Activated naive CD4-positive, alpha-beta T cell treated with anti-CD3 and anti-CD28 coated beads, Interleukin-2, amount 10 ng/mL, durations not matched to agents 7 days and 5 days (primary cell): ENCODE measurements around the gene GPATCH11.

Experiments
- CTCF ChIA-PET: fragments of 350-600 bp; sonication (Branson Sonifier 250); formaldehyde crosslinking; loops from one replicate; lab custom pipeline; 2021; ENCODE audit warnings: antibody characterized with exemption; lab: Charles Lee
- DNase-seq: peaks from one replicate; pipeline ENCODE4 v3.0.0-alpha.2; 2020
- H3K27ac Mint-ChIP-seq: one replicate; pipeline ENCODE4 v1.8.0; 2021; ENCODE audit warnings: mild to moderate bottlenecking, moderate library complexity, mixed read lengths
- H3K27me3 Mint-ChIP-seq: one replicate; pipeline ENCODE4 v1.8.0; 2021; ENCODE audit warnings: mild to moderate bottlenecking, mixed read lengths
- H3K36me3 Mint-ChIP-seq: one replicate; pipeline ENCODE4 v1.8.0; 2021; ENCODE audit warnings: mixed read lengths
- H3K4me1 Mint-ChIP-seq: one replicate; pipeline ENCODE4 v1.8.0; 2021; ENCODE audit warnings: mixed read lengths
- H3K4me3 Mint-ChIP-seq: one replicate; pipeline ENCODE4 v1.8.0; 2021; ENCODE audit warnings: mild to moderate bottlenecking, moderate library complexity, mixed read lengths
- H3K9me3 Mint-ChIP-seq: one replicate; pipeline ENCODE4 v1.8.0; 2021; ENCODE audit warnings: mixed read lengths

Gene GPATCH11

GRCh38 chr2:37090019-37090477 lies 5.7 kb downstream of the GPATCH11 start:
- CTCF ChIA-PET, result no interaction called here
- Mint-ChIP-seq H3K4me1 (no peaks in the 10 kb centered on the region), H3K27ac (no peak overlapping the region), H3K4me3 (no peak overlapping the region), H3K36me3 (peaks cover 19% of the 10 kb centered on the region), H3K9me3 (no peaks in the 10 kb centered on the region), H3K27me3 (no peaks in the 10 kb centered on the region)
- DNase-seq, result no peak

DNA sequence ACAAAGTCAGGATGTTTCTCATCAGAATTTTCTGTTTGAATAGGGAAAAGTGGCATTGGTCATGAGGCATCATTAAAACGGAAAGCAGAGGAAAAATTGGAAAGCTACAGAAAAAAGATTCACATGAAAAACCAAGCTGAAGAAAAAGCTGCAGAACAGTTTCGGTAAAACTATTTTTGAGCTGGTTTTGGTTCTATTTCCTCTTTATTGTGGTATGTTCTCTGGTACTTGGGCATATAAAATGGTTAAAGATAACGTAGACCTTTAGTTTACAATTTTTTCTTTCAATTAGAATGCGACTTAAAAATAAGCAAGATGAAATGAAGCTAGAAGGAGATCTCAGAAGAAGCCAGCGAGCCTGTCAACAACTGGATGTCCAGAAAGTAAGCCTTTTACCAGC lies 7.6 kb downstream of the GPATCH11 start:
- no peaks in the 10 kb centered on the region for H3K4me1 Mint-ChIP-seq
- no peak for DNase-seq
- CTCF ChIA-PET, result no interaction called here
- no peak overlapping the region for H3K4me3 Mint-ChIP-seq
- H3K27ac Mint-ChIP-seq, result no peak overlapping the region
- H3K36me3 Mint-ChIP-seq, result peaks cover 28% of the 10 kb centered on the region
- no peaks in the 10 kb centered on the region for H3K27me3 Mint-ChIP-seq
- no peaks in the 10 kb centered on the region for H3K9me3 Mint-ChIP-seq

DNA sequence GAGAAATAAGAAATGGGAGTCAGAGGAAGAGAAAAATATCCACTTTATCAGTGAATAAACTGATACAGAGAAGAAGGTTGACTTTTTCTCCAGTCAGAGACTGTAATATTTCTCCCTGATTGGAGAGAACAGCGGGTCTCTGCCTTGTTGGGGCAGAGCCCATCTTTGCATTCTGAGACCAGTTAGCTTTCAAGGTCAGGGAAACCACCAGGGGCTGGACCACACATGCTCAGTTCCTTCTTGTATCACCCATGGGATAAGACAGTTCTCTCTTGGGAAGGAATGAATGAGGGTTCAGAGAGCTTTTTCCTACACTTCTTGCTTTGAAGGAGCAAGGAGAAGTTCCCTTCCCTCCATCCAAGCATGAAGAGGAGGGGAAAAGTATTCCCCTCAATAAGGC lies 12.2 kb downstream of the GPATCH11 start:
- H3K36me3 Mint-ChIP-seq, result peaks cover 48% of the 10 kb centered on the region
- no peaks in the 10 kb centered on the region for H3K9me3 Mint-ChIP-seq
- H3K27ac Mint-ChIP-seq, result no peak overlapping the region
- CTCF ChIA-PET, result no interaction called here
- no peaks in the 10 kb centered on the region for H3K4me1 Mint-ChIP-seq
- H3K27me3 Mint-ChIP-seq, result no peaks in the 10 kb centered on the region
- DNase-seq, result no peak
- H3K4me3 Mint-ChIP-seq, result no peak overlapping the region

DNA sequence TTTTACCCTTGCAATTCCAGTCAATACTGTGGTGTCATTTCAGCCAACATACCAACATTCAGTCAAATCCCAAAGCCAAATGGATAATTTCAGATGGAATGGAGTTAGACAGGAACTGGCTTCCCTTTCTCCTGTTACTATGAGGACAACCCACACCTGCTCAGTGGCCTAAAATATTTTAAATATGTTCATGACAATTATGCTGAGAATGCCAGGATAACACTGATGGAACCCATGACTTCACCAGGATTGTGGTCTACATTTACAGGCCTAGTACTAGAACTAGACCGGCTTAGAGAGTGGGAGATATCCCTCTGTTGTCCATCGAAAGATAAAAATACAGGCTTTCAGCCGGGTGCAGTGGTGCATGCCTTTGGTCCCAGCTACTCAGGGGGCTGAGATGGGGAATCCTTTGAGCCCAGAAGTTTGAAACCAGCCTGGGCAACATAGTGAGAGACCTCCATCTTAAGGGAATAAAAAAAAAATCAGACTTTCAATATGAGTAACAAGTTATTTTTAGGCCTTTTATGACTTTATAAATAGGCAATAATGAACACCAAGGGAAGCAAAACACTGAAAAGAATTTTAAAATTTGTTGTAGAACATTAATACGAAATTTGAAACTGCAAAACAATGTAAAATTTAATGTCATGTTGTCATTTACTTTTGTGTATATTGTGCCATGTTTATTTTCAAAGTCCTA lies 14.2 kb downstream of the GPATCH11 start:
- CTCF ChIA-PET, result no interaction called here
- Mint-ChIP-seq H3K9me3 (no peaks in the 10 kb centered on the region), H3K4me1 (no peaks in the 10 kb centered on the region), H3K27me3 (no peaks in the 10 kb centered on the region), H3K27ac (no peak overlapping the region), H3K4me3 (no peak overlapping the region), H3K36me3 (peaks cover 50% of the 10 kb centered on the region)
- no peak for DNase-seq

GRCh38 chr2:37100054-37100453 lies 15.7 kb downstream of the GPATCH11 start:
- H3K27ac Mint-ChIP-seq, result no peak overlapping the region
- CTCF ChIA-PET, result no interaction called here
- no peaks in the 10 kb centered on the region for H3K9me3 Mint-ChIP-seq
- no peaks in the 10 kb centered on the region for H3K27me3 Mint-ChIP-seq
- H3K4me3 Mint-ChIP-seq, result no peak overlapping the region
- H3K4me1 Mint-ChIP-seq, result no peaks in the 10 kb centered on the region
- peaks cover 48% of the 10 kb centered on the region for H3K36me3 Mint-ChIP-seq
- no peak for DNase-seq

GRCh38 chr2:37102588-37102987 lies 18.3 kb downstream of the GPATCH11 start:
- Mint-ChIP-seq H3K9me3 (no peaks in the 10 kb centered on the region), H3K27me3 (no peaks in the 10 kb centered on the region), H3K4me1 (no peaks in the 10 kb centered on the region), H3K27ac (no peak overlapping the region), H3K4me3 (no peak overlapping the region), H3K36me3 (peaks cover 45% of the 10 kb centered on the region)
- CTCF ChIA-PET, result no interaction called here
- no peak for DNase-seq

DNA sequence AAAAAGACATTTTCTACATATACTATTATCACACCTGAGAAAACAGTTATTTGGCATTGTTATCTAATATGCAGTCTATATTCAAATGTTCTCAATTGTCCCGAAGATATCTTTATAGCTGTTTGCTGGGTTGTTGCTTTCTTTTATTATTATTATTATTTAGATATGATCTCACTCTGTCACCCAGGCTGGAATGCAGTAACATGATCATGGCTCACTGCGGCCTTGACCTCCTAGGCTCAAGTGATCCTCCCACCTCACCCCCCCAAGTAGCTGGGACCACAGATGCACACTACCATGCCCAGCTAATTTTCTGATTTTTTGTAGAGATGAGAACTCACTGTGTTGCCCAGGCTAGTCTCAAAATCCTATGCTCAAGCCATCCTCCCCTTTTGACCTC lies 19.9 kb downstream of the GPATCH11 start:
- no peak for DNase-seq
- CTCF ChIA-PET, result no interaction called here
- H3K4me1 Mint-ChIP-seq, result no peaks in the 10 kb centered on the region
- no peak overlapping the region for H3K4me3 Mint-ChIP-seq
- no peaks in the 10 kb centered on the region for H3K9me3 Mint-ChIP-seq
- no peaks in the 10 kb centered on the region for H3K27me3 Mint-ChIP-seq
- peaks cover 56% of the 10 kb centered on the region for H3K36me3 Mint-ChIP-seq
- H3K27ac Mint-ChIP-seq, result no peak overlapping the region

- H3K27ac Mint-ChIP-seq, result no peak overlapping the region
- CTCF ChIA-PET, result no interaction called here
- H3K36me3 Mint-ChIP-seq, result peaks cover 53% of the 10 kb centered on the region
Measured at GRCh38 chr2:37105150-37105549, 20.8 kb downstream of the GPATCH11 start.

GRCh38 chr2:37109523-37109922 lies 25.2 kb downstream of the GPATCH11 start:
- no peak for DNase-seq
- H3K36me3 Mint-ChIP-seq, result peaks cover 51% of the 10 kb centered on the region

More at GRCh38 chr2:37105150-37105549, 20.8 kb downstream of the GPATCH11 start:
- H3K9me3 Mint-ChIP-seq, result no peaks in the 10 kb centered on the region
- no peak overlapping the region for H3K4me3 Mint-ChIP-seq
- H3K4me1 Mint-ChIP-seq, result no peaks in the 10 kb centered on the region
- DNase-seq, result no peak
- H3K27me3 Mint-ChIP-seq, result no peaks in the 10 kb centered on the region

DNA sequence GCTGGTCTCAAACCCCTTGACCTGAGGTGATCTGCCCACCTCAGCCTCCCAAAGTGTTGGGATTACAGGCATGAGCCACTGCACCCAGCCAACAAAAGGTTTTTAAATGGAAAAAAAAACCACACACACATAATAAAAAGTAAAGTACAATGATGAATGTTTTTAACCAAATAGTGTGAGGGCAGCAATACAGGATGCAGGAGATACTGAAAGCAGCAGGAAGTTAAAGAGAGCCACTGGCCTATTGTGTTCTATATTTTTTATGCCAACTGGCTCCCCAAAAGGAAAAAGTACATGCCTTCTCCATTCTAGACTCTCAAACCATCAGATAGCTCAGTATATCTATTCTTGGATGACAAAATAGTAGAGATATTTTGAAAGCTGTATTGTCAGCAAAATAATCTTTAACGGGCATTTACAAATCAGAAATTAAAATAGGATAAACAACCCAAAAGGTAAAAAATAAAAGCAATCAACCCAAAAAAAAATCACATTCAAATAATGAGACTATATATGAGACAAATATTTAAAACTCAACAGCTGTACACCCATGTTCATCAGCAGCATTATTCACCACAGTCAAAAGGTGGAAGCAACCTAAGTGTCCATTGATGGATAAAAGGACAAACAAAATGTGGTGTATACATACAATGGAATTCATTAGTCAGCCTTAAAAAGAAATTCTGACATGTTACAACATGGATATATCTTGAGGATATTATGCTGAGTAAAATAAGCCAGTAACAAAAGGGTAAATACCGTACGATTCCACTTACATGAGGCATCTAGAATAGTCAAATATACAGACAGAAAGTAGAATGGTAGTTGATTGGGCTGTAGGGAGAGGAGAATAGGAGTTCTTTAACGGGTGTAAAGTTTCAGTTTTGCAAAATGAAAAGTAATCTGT lies 26.2 kb downstream of the GPATCH11 start:
- no peaks in the 10 kb centered on the region for H3K4me1 Mint-ChIP-seq
- DNase-seq, result no peak
- no peaks in the 10 kb centered on the region for H3K27me3 Mint-ChIP-seq
- H3K27ac Mint-ChIP-seq, result no peak overlapping the region
- no peak overlapping the region for H3K4me3 Mint-ChIP-seq
- CTCF ChIA-PET, result no interaction called here
- no peaks in the 10 kb centered on the region for H3K9me3 Mint-ChIP-seq
- H3K36me3 Mint-ChIP-seq, result peaks cover 51% of the 10 kb centered on the region

More at GRCh38 chr2:37109523-37109922, 25.2 kb downstream of the GPATCH11 start:
- CTCF ChIA-PET, result interaction anchor here (0.6 kb wide), 1 partner anchor 469 kb away, joined by 3 read pairs; no protein-coding TSS in a partner anchor
- Mint-ChIP-seq H3K4me1 (no peaks in the 10 kb centered on the region), H3K4me3 (no peak overlapping the region), H3K27ac (no peak overlapping the region), H3K9me3 (no peaks in the 10 kb centered on the region), H3K27me3 (no peaks in the 10 kb centered on the region)

GRCh38 chr2:37111958-37112357 lies 27.6 kb downstream of the GPATCH11 start:
- Mint-ChIP-seq H3K4me1 (peaks cover 3% of the 10 kb centered on the region), H3K4me3 (no peak overlapping the region), H3K36me3 (peaks cover 53% of the 10 kb centered on the region), H3K27ac (no peak overlapping the region), H3K27me3 (no peaks in the 10 kb centered on the region), H3K9me3 (no peaks in the 10 kb centered on the region)
- CTCF ChIA-PET, result no interaction called here
- no peak for DNase-seq

DNA sequence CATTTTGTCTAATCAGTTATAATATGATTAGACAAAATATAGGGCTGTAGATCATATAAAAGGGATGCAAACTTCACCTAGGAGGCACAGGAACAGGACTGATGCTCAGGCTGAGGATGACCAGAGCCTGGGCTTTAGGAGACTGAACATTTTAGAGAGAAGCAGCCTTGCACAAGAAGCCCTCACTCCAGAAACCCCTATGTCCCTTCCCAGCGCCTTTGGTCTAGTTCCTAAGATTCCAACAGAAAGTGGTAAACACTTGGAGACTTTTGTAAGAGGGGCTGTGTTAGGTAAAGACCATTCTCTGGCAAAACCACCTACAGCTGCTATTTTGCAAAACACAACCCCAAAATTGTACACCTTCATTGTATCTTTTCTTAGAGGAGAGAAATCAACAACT lies 33.2 kb downstream of the GPATCH11 start:
- peaks cover 39% of the 10 kb centered on the region for H3K36me3 Mint-ChIP-seq
- DNase-seq, result no peak
- no peak overlapping the region for H3K4me3 Mint-ChIP-seq
- no peak overlapping the region for H3K27ac Mint-ChIP-seq
- H3K9me3 Mint-ChIP-seq, result no peaks in the 10 kb centered on the region
- CTCF ChIA-PET, result no interaction called here
- no peaks in the 10 kb centered on the region for H3K27me3 Mint-ChIP-seq
- peaks cover 3% of the 10 kb centered on the region for H3K4me1 Mint-ChIP-seq

DNA sequence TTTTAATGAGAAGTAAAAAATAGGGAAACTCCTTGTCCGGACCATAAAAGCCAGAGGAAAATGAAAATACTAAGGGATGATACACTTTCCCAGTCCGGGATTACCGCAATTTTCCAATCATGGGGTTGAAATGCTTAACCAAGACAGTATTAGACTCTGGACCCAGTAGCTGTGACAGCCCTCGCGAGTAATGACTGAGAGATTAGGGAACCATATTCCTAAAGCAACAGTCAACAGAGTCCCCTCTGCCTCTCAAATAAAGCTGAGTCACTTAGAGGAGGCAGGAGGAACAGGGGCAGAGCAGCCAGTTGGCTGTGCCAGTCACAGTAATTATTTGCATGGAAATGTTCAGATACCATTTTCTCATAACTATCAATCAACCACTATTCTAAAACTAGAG lies 34.8 kb downstream of the GPATCH11 start:
- DNase-seq, result no peak

GRCh38 chr2:37125416-37125815 lies 41.1 kb downstream of the GPATCH11 start:
- CTCF ChIA-PET, result no interaction called here
- peaks cover 56% of the 10 kb centered on the region for H3K36me3 Mint-ChIP-seq
- no peaks in the 10 kb centered on the region for H3K4me1 Mint-ChIP-seq
- H3K9me3 Mint-ChIP-seq, result no peaks in the 10 kb centered on the region
- no peaks in the 10 kb centered on the region for H3K27me3 Mint-ChIP-seq
- DNase-seq, result no peak
- no peak overlapping the region for H3K27ac Mint-ChIP-seq
- H3K4me3 Mint-ChIP-seq, result no peak overlapping the region

More for the DNA sequence above, 34.8 kb downstream of the GPATCH11 start:
- no peaks in the 10 kb centered on the region for H3K9me3 Mint-ChIP-seq
- CTCF ChIA-PET, result no interaction called here
- peaks cover 3% of the 10 kb centered on the region for H3K4me1 Mint-ChIP-seq
- H3K36me3 Mint-ChIP-seq, result peaks cover 34% of the 10 kb centered on the region
- H3K27ac Mint-ChIP-seq, result no peak overlapping the region
- no peak overlapping the region for H3K4me3 Mint-ChIP-seq
- no peaks in the 10 kb centered on the region for H3K27me3 Mint-ChIP-seq
